IPS DF 19.7 (cell line): ENCODE measurements around the gene KIF26B.

Experiments
- DNase-seq: peaks from one replicate; pipeline ENCODE4 v3.0.0-alpha.2; 2013; ENCODE audit warnings: low read depth, low spot score

The KIF26B gene

DNA sequence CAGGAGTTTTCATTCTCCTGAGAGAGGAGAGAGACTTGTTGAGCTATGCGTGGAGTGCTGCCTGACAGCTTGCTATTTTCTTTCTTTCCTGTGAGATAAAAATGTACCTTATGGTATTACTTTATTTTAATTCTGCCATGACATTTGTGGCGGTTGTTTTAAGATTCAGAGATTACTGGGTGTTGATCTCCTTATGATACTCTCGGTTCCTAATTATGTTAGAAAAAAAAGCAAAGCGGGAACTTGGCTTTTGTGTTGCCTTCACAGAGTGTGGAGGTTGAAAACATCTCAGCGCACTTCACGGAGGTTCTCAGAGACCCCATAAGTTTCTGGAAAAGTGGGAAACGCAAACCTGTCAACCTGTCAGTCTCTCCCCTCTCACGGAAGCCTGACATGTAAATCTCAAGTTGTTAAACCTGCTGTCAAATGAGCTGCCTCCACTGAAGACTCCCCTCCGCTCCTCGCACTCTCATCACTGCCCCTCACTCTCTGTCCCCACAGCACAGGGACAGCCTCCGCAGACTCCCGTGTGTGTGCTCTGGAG, 405.6 kb downstream of the KIF26B start:
- no peak for DNase-seq

DNA sequence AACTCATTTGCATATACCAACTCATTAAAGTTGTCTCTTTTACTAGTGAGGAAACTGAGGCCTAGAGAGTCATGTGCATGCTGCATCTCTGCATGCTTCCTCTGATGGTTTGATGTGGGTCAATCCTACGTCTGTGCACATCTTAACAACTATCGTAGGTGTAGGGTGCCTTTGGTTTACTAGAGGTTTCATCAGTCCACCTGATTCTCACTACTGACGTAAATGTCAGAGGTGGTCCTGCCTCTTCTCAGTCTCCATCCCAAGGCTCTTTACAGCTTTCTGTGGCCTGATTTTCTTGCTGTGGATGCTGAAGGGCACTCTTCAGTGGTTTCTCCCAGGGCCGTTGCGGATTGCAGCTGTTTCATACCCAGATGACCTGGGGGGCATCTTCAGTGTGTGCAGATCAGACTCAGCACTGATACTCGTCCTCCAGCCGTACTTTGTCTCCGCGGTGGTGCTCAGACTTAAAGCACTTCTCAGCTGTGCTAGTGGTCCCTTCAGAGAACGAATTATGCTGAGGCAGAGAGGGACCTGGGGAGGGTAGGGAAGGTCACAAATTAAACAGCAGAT, 407.0 kb downstream of the KIF26B start:
- DNase-seq, result no peak

DNA sequence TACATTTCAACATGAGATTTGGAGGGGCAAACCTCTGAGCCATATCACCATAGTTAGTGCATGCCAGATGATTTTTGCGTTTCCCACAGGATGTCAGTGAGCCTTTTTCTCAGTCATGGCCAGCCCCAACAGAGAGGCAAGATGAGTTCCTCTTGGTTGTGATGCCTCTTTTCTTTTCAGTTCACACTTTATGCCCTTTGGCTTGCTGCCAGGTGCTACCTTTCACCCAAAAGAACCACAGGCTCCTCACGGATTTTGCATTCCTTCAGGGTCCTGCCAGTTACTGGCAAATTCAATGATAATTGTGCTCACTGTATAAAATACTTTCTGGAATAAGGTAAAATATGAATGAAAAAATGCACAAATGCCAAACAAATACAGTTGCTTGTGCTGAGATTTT, 411.3 kb downstream of the KIF26B start:
- no peak for DNase-seq

DNA sequence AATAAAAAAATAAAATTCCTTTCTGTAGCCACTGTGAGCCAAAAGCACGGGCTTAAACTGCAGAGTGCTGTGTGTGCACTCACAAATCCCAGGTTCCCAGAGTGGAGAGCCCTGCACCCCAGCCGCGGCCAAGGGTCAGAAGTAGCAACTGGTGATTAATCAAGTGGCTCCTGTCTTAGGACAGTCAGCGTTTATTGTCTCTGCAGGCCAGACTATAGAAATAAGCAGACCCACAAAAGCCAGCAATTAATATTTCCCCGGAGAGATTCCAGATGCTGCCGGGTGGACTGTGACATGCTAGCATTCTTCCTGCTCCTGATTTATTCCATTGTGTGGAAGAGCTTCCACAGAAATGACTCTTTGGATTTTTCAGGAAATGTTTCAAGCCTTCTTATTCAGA, 412.2 kb downstream of the KIF26B start:
- DNase-seq, result no peak

DNA sequence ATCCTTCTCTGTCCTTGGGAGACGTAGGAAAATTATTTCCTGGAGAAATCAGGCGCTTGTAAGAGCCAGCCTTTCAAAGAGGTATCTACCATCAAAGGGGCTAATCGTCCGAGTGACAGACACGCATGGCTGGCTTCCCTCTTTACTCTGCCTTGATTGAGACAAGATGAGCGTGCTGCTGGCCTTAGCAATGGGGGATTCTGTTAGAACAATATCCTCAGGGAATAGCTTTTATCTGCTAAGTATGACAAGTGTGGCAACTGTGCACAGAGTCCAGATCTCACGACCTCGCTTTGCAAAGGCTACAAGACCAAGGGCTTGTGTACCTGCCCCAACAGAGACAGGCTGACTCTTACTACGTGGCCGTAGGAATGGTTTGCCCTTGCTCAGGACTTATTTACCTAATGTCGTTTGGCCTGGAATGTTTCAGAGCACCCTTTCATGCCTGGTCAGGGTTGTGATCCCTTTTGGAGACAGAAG, 417.1 kb downstream of the KIF26B start:
- DNase-seq, result no peak

DNA sequence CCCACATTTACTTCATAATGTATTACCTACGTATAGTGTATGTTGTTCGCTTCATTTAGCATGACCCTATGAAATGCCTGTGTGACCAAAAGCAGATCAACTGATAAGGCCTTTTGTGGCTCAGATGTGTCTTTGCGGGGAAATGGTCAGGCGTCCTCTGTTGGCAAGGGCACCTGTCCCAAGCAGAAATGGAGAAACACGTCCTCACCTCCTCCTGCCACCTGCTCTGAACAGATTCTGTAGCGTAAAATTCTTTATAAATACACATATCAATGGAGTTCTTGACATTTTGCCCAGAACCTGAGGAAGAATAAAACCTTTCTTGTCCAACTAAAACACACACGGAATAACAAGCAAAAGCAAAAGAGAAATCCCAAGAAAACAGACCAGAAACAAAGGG, 417.9 kb downstream of the KIF26B start:
- no peak for DNase-seq

DNA sequence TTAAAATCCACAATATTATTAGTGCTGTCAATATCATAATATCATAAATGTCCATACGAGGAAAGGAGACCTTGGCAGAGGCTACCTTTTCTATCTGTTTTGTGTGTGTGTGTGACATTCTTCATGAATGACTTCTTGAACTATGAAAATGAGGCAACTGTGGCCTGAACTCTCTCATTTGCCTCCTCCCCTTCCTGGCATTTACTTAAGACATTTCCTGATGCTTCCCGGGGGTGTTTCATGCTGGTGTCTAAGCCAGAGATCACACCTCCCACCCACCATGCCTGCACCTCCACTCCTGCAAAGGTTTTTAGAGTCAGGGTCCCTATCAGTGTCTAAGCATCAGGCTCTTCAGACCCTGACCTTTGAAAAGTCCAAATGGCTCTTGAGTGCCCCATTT, 420.9 kb downstream of the KIF26B start:
- no peak for DNase-seq

DNA sequence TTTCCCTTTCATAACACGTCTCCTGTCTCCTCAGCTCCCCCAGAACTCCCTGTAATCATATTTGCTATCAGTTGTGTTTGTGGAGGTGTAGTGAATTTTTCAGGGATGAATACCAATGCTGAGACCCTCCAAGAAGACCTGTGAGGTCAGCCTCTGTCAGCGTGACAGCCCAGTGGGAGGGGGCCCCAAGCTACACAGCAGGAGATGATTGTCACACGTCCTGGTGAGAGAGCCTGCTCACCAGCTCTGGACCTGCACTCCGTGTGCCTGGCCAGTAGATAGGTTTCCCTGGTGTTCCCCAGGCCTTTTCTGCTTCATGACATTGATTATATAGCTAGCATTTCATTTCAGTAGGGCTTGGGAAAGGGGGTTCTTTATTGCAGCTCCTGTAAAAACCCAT, 421.5 kb downstream of the KIF26B start:
- no peak for DNase-seq

DNA sequence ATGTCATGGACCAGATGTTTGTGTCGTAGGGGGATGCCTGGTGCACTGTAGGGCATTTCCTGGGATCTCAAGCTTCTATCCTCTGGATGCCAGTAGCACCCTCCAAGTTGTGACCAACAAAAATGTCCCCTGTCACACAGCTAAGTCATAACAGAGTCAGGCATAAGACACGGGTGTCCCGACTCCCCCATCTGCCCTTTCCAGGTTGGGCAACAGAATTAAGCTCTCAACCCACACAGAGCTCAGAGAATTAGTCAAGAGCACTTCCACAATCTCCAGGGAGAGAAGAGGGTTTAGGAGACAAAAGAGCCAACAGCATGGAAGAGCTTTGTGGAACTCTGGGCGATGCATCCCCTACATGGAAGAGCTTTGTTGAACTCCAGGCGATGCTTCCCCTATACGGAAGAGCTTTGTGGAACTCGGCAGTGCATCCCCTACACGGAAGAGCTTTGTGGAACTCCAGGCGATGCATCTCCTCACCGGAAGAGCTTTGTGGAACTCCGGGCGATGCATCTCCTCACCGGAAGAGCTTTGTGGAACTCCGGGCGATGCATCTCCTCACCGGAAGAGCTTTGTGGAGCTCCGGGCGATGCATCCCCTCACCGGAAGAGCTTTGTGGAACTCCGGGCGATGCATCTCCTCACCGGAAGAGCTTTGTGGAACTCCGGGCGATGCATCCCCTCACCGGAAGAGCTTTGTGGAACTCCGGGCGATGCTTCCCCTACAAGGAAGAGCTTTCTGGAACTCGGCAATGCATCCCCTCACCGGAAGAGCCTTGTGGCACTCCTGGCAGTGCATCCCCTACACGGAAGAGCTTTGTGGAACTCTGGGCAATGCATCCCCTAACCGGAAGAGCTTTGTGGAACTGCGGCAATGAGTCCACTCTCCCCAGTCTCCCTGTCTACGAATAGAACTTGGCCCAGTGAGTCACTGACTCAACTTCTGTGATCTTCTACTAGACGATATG, 422.7 kb downstream of the KIF26B start:
- no peak for DNase-seq

DNA sequence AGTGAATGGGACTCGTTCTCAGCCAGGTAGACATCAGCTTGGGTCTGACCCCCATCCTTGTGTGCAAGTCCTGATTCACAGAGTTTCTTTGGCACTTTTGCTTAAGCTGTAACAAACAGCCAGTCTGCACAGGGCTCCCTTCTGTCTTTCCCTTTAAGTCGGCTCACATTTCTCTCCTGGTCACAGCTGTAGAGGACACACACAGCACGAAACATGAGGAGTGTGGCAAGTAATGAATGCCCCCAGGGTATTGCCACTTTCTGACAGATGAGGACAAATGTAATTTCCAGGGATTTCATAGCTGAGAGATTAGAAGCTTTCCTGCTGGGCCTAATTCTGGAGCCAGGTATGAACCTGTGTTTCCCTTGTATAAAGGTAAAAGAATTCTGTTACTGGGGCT, 423.5 kb downstream of the KIF26B start:
- DNase-seq, result no peak

DNA sequence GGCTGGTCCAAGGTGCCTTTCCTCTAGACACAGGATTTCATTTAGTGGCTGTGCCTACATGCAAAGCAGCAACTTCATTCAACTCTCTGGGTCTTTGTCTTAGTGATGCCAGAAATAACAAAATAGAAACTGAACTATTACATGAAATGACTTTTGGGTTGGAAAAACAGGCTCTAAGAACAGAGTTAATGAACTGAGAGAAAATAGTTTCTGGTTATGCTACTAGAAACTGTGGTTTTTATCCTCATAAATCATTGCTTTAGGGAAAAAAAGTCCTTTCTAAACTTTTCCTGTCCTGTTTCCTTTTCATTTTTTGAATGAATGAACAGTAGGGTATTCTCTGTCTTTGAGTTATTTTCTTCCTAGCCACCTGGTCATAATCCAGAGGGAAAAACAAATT, 424.0 kb downstream of the KIF26B start:
- DNase-seq, result no peak

DNA sequence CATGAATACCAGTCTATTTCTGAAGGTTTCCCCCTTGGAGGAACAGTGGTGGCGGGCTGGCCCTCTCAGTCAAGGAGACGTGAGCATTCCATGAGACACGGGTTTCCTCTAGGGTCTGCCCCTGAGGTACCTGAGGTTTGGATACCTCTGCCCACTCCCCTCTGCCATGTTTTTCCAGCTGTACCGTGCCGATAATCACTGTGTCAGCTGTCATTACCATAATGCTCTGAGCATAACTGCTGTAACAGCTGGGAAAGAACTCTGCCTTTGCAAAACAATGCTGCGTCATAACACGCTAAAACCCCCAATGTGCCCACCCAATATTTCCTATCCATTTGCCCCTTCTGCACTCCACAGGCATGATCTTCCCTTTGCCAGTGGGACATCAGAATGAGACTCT, 425.1 kb downstream of the KIF26B start:
- DNase-seq, result no peak

DNA sequence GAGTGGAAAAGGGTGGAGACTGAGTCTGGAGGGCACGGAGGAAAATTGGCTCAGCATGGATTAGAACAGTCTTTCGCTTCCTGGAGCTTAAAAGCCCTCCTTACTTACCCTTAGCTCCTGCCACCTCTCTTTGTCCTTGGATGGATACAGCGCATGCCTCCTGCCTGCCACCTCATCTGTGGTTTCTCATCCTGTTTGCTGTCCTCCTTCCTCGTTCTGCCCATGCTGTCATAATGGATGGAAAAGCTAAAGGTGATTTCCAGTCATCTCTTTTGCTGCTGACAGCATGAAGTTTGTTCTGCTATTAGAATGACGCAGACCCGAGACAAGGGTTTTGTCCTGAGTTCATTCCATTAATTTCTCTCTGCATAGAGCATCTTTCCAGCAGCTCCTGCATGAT, 425.9 kb downstream of the KIF26B start:
- no peak for DNase-seq

DNA sequence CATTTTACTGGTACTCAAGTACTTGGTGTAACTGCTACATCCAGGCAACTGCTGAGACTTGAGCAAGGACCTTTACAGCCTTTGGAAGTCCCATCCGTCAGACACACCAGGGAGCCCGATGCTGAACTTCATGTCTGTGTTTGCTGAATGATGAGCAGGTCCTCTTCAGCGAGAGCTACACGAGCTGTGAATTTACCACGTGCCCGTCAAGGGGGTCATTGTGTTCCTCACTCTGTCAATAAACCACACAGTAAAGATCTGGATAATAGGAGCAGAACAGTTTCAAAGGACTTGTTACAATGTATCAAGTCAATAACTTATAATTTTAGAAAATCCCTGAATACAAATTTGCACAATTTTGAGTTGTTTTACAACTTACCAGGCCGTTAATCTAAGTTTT, 427.2 kb downstream of the KIF26B start:
- no peak for DNase-seq

DNA sequence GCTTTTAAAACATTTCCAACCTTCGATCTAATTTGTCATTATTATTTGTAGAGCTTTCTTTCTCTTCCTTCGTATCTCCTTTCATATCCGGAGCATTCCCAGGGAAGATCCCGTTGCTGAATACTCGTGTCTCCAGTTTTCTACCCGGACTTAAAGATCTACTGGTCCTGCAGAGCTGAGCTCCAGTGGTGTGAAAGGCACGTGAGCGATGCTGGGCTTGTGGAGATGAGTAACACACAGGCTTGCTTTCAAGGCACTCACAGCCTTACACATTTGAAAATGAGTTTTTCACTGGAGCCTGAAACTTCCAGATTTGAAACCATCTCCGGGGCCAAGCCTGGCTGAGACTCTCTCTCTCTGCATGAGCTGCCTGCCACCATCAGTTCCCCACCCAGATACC, 428.3 kb downstream of the KIF26B start:
- no peak for DNase-seq

DNA sequence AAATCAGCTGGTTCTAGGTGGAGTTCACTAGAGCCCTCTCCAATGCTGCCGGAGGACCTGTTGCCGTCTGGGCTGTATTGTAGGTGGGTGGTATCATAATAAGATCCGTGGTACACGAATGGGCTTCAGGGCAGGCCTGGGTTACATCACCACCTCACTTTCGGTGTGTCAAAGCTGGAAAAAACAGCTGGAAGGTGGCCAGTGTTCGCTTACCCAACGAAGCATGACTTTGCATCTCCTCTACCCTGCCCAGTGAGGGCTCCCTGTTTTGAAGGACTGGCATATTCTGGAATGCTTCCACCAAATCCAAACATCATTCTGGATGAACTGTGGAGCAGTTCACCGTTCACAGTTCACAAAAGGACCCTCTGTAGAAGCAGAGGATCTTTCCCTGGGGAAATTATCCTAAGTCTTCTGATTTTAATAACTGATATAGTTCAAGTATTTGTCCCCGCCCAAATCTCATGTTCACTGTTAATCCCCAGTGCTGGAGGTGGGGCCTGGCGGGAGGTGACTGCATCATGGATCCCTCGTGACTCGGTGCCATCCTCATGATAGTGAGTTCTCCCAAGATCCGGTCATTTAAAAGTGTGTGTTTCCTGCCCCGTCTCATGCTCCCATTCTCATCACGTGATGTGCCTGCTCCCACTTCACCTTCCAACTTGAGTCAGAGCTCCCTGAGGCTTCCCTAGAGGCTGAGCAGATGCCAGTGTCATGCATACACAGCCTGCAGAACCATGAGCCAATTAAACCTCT, 429.0 kb downstream of the KIF26B start:
- no peak for DNase-seq

DNA sequence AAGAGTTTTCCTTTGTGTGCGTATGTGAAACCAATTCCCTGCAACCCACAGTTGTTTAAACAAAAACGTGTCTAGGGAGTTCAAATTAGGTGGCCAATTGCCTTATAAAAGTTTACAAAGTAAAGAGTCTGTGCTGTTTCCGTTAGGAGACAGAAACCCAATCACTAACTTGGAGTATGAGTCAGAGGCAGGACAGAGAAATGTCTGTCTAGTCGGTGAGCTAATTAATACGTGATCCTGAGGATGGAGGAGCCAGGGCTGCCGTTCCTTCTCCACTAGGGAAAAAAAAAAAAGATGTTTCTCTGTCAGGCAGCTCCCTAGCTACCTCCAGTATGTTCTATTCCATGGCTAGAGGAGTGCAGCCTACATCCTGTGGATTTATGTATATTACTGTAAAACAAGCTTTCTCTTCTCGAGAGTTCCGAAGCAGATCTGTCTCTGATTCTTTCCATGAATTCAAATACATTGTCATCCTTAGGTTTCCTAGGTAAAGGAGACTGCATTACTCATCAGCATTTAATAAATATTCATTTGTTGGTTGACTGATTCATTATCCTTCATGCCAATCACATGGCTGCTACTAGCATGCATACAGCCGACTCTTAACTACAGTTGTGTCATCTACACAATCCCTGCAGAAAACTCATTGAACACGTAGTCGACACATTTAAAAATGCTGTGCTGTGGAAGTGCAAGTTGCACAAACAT, 430.6 kb downstream of the KIF26B start:
- DNase-seq, result no peak

DNA sequence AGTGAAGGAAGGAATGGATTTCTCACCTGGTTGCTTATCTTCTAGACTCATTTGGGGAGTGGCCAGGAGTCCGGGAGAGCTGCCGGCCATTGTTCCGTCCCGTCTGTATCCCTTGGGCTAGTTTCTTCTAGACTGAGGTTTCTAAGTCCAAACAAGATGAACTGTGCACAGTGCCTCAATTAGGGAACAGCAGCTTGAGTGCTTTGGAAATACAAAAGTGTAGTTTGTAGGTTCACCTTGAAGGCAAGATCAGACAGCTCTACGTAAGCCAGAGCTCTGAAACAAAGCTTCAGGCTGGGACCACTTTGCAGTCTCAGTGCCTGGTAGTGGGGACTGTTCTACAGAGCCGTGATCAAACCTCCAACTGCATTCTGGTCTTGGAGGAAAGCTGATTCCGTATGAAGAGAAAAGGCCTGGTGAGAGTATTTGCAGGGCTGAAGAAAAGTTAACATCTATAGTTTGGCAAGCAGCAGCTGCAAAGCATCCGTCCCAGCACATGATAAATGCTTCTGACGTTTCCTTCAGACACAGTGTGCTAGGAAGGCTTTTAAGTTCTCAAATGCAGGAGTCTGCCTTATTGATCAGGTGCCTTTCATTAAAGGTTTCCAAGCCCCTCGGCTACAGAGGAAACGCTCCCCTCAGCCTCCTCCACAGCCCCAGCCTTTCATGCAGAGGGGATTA, 432.8 kb downstream of the KIF26B start:
- no peak for DNase-seq

DNA sequence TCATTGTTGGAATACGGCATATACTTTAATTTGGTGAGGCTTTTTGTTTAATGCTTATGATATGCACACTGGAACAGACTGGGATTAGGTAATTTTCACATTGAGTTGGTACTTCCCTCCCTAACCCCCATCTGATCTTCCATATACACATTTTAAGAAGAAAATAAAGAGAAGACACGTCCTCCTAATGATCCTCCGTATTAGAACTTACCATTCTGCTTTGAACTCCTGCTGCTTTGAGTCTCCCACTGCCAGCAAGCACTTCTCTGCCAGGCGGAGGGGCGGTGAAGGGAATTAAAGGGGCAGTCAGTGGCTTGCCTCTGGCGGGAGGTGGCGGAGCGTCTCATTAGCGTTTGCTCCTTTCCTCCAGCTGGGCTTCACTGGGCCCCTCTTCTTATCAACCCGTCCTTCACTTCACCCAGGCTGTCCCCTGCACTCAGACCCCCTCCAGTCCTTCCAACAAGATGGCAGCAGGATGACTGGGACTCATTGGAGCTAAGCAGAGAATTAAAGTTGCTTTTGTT, 433.4 kb downstream of the KIF26B start:
- DNase-seq, result no peak

DNA sequence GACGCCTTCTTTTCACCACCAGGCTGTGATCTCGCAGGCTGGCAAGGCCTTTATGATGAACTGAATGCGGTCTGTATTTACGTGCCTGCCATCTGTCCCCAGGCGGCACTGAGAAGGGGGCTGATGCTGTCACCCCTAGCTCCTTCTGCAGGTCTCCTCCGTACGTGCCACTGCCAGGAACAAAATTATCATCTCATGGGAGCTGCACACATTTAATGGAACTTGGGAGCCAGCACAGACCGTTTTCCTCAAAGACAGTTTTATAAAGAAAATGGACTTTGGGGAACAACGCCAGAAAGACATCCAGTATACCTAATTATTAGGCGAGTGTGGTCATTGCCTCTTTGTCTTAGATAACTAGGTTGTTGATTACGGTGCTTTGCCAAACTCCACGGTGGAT, 434.5 kb downstream of the KIF26B start:
- no peak for DNase-seq

DNA sequence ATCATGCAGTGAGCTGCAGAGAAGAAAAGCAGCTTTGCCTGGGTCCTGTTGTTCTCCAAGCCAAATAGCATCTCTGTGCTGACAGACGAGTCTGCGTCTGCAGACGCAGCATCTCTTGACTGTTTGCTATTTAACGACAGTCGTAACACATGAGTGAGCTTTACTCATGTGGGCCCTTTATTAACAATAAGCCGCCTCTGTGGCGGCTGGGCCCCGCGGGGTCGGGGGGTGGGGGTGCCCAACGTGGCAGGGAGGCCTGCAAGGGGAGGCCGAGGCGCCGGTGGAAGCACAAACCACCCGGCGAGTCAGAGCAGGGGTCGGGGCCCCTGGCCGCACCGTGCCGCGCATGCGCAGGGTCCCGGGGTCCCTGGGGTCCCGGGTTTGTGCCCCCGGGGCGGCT, 435.1 kb downstream of the KIF26B start:
- DNase-seq, result no peak
